Neutrophil (primary cell): ENCODE results near the gene PTPRD.

ENCODE experiments used
- H3K27ac ChIP-seq: fragments of 200-600 bp; sonication (generic); 2 replicates; pipeline ENCODE4 v1.5.1; 2016; ENCODE audit warnings: mild to moderate bottlenecking, moderate library complexity
- H3K27me3 ChIP-seq: fragments of 200-600 bp; sonication (generic); 2 replicates; pipeline ENCODE4 v1.6.0; 2016; ENCODE audit warnings: mild to moderate bottlenecking
- H3K36me3 ChIP-seq: fragments of 200-600 bp; sonication (generic); 2 replicates; pipeline ENCODE4 v1.5.1; 2017
- H3K4me1 ChIP-seq, 2 experiments: fragments of 200-600 bp in 1 of 2; sonication (generic) in 1 of 2; 1 replicate in 1 of 2; 2 replicates in 1 of 2; pipeline versions ENCODE4 v1.5.1 to v1.6.1; 2013 to 2016; ENCODE audit warnings: low read depth in 1 of 2, low read length in 1 of 2, mild to moderate bottlenecking in 1 of 2, moderate library complexity in 1 of 2; ENCODE audit not compliant: control insufficient read depth in 1 of 2, insufficient read depth in 1 of 2
- H3K4me3 ChIP-seq, 2 experiments: fragments of 200-600 bp in 1 of 2; sonication (generic) in 1 of 2; 1 replicate in 1 of 2; 2 replicates in 1 of 2; pipeline ENCODE4 v1.5.1; 2013 to 2016; ENCODE audit warnings: low read depth in 1 of 2, low read length in 1 of 2, mild to moderate bottlenecking in 1 of 2, moderate library complexity in 1 of 2
- H3K9me3 ChIP-seq: fragments of 200-600 bp; sonication (generic); 2 replicates; pipeline ENCODE4 v1.5.1; 2016
- TF ChIP-seq, protein P1 (sequence below): fragments of 200-600 bp; sonication (generic); IDR thresholded peaks from 2 replicates; pipeline ENCODE4 v1.5.1; 2016; ENCODE audit warnings: antibody characterized with exemption

PTPRD gene

DNA sequence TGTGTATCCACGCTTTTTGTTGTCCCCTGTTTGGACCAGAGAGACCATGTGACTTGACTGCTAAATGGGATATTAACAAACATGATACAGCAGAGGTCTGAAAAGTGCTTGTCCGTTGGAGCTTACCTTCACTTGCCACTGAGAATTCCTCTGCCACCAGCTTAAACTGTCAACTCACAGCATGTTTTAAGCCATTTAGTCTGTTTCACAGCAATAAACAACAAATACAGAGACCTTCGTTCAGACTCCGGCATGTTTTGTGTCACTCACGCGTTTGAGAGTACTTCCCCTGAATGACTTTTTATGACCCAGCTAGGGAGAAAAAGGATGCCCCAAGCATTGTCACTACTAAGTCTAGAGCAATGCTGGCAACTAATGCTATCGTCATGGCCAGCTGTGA is 173.8 kb downstream of the PTPRD start:
- TF ChIP-seq, protein P1, sequence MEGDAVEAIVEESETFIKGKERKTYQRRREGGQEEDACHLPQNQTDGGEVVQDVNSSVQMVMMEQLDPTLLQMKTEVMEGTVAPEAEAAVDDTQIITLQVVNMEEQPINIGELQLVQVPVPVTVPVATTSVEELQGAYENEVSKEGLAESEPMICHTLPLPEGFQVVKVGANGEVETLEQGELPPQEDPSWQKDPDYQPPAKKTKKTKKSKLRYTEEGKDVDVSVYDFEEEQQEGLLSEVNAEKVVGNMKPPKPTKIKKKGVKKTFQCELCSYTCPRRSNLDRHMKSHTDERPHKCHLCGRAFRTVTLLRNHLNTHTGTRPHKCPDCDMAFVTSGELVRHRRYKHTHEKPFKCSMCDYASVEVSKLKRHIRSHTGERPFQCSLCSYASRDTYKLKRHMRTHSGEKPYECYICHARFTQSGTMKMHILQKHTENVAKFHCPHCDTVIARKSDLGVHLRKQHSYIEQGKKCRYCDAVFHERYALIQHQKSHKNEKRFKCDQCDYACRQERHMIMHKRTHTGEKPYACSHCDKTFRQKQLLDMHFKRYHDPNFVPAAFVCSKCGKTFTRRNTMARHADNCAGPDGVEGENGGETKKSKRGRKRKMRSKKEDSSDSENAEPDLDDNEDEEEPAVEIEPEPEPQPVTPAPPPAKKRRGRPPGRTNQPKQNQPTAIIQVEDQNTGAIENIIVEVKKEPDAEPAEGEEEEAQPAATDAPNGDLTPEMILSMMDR, result no peak
- Histone ChIP-seq H3K9me3 (no peaks in the 10 kb centered on the region), H3K4me3 (no peak overlapping the region), H3K27ac (no peak overlapping the region), H3K27me3 (no peaks in the 10 kb centered on the region), H3K4me1 (no peaks in the 10 kb centered on the region), H3K36me3 (no peaks in the 10 kb centered on the region)

DNA sequence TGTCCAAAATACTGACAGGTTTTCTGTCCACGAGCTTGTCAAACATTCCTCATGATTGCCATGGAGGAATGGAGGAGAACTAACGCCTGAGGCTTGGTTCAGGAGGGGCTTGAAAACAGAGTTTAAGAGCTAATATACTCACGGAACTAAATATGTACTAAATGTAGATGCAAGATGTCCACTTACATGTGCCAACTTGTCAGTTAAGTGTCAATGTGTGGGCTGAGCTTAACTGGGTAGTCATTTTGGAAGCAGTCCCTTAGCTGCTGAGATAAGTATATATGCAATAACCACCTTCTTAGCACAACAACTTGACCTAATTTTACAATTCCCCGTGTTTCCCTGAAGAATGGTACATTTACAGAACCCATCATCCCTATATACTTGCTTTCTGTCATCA is 176.0 kb downstream of the PTPRD start:
- TF ChIP-seq, protein P1, result no peak
- no peaks in the 10 kb centered on the region for H3K36me3 ChIP-seq
- H3K27me3 ChIP-seq, result no peaks in the 10 kb centered on the region
- H3K9me3 ChIP-seq, result no peaks in the 10 kb centered on the region
- no peak overlapping the region for H3K4me3 ChIP-seq
- no peaks in the 10 kb centered on the region for H3K4me1 ChIP-seq
- H3K27ac ChIP-seq, result no peak overlapping the region

DNA sequence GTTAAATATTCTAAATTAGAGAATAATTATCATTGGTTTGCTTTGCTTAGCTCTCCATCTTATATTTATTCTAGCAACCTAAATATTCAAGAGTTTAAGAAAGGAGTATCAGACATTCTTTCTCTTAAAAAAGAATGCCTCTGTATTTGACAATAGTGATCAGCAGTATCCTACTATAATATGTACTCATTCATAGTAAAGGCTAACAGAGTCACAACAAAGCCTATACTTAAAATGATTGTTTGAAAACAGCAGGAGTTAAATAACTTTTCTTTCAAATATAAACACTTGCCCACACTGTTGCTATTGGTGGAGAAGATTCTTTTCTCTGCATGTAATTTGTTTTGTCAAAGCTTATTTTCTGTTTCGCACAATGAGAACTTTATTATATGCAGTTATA is 178.4 kb downstream of the PTPRD start:
- TF ChIP-seq, protein P1, result no peak

DNA sequence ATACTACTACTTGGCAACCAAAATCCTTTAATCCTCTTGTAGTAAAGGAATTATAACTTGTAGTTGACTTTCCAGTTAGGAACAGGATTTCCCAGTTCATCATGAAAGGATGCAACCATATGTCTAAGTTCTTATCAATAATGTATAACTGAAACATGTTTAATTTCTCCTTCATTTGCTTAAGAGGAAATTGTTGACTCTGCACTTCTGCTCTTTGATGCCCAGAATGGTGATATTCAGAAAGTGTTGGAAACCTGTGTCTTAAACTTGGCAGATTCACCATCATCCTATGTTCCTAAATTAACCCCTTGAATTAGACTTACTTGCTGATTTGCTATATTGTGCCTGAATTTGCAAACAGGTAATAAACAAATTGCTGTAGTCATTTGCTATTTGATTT is 201.5 kb downstream of the PTPRD start:
- Histone ChIP-seq H3K36me3 (no peaks in the 10 kb centered on the region), H3K27ac (no peak overlapping the region), H3K9me3 (no peaks in the 10 kb centered on the region), H3K4me1 (no peaks in the 10 kb centered on the region), H3K27me3 (no peaks in the 10 kb centered on the region), H3K4me3 (no peak overlapping the region)
- TF ChIP-seq, protein P1, result no peak

More for the DNA sequence above, 178.4 kb downstream of the PTPRD start:
- Histone ChIP-seq H3K36me3 (no peaks in the 10 kb centered on the region), H3K4me3 (no peak overlapping the region), H3K4me1 (no peaks in the 10 kb centered on the region), H3K27ac (no peak overlapping the region), H3K27me3 (no peaks in the 10 kb centered on the region), H3K9me3 (no peaks in the 10 kb centered on the region)

DNA sequence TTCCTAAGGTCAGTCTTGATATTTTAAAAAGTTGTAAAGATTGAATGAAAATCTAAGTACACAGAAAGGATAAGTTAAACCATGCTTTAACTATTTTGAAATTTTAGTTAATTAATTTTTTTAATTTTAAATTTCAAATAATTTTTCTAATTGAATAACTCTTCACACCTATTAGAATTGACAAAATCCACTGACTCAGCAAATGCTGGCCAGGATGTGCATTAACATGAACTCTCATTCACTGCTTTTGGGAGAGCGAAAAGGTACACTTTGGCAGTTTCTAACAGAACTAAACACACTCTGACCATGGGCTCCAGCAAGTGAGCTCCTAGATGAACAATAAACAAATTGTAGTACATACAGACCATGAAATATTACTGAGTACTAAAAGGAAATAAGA is 209.5 kb downstream of the PTPRD start:
- H3K4me3 ChIP-seq, result no peak overlapping the region
- H3K9me3 ChIP-seq, result no peaks in the 10 kb centered on the region
- H3K4me1 ChIP-seq, result no peaks in the 10 kb centered on the region
- H3K36me3 ChIP-seq, result no peaks in the 10 kb centered on the region
- no peaks in the 10 kb centered on the region for H3K27me3 ChIP-seq
- TF ChIP-seq, protein P1, result no peak
- H3K27ac ChIP-seq, result no peak overlapping the region

DNA sequence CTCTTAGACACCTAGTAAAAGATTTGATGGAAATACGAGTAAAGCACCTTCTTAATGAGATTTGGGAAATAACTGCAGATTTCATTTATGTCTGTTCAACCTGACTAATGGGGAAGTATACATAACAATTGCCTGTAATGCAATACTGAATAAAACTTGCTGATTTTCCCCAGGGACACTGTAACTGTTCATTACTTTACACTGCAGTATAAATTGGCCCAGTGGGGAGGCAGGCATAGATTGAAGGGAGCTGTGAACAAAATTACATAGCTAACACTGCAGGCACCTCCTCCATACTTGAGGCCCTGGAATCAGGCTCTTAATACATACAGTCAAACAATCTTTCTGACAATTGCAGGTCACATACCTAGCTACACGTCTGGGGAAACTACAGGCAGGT is 216.2 kb downstream of the PTPRD start:
- Histone ChIP-seq H3K4me1 (no peaks in the 10 kb centered on the region), H3K27ac (no peak overlapping the region), H3K27me3 (no peaks in the 10 kb centered on the region), H3K9me3 (no peaks in the 10 kb centered on the region), H3K4me3 (no peak overlapping the region), H3K36me3 (no peaks in the 10 kb centered on the region)
- TF ChIP-seq, protein P1, result no peak
